Neural progenitor cell (in vitro differentiated cells): Measurements from ENCODE around the gene UBLCP1. TPM values are rescaled to one million over a fixed set of nuclear protein-coding genes. Genes with fewer than 3 reads are reported as not detected.

Source experiments
- DNase-seq: peaks from one replicate; pipeline ENCODE4 v3.0.0-alpha.2; 2016; ENCODE audit warnings: low spot score
- H2AFZ ChIP-seq: fragments of 200-600 bp; sonication (generic); replicated peaks from 2 replicates; pipeline ENCODE4 v1.6.1; 2016; ENCODE audit warnings: antibody characterized with exemption
- H3F3A ChIP-seq: fragments of 200-600 bp; sonication (generic); 2 replicates; pipeline ENCODE4 v1.6.1; 2016; ENCODE audit warnings: antibody characterized with exemption, low read depth
- H3K27ac ChIP-seq: fragments of 200-600 bp; sonication (generic); 2 replicates; pipeline ENCODE4 v1.5.1; 2016; ENCODE audit warnings: mild to moderate bottlenecking
- H3K27me3 ChIP-seq: fragments of 200-600 bp; sonication (generic); 2 replicates; pipeline ENCODE4 v1.6.1; 2016; ENCODE audit warnings: mild to moderate bottlenecking, moderate library complexity
- H3K36me3 ChIP-seq: fragments of 200-600 bp; sonication (generic); 2 replicates; pipeline ENCODE4 v1.5.1; 2016
- H3K4me1 ChIP-seq: fragments of 200-600 bp; sonication (generic); 2 replicates; pipeline ENCODE4 v1.6.1; 2016; ENCODE audit warnings: mixed run types
- H3K4me2 ChIP-seq: fragments of 200-600 bp; sonication (generic); 2 replicates; pipeline ENCODE4 v1.6.1; 2016
- H3K4me3 ChIP-seq: fragments of 200-600 bp; sonication (generic); 2 replicates; pipeline ENCODE4 v1.5.1; 2016
- H3K79me2 ChIP-seq: fragments of 200-600 bp; sonication (generic); 2 replicates; pipeline ENCODE4 v1.6.1; 2016; ENCODE audit warnings: low read depth
- H3K9ac ChIP-seq: fragments of 200-600 bp; sonication (generic); 2 replicates; pipeline ENCODE4 v1.6.1; 2016
- H3K9me3 ChIP-seq: fragments of 200-600 bp; sonication (generic); 2 replicates; pipeline ENCODE4 v1.5.1; 2016; ENCODE audit warnings: low read depth
- H4K20me1 ChIP-seq: fragments of 200-600 bp; sonication (generic); 2 replicates; pipeline ENCODE4 v1.6.1; 2016; ENCODE audit warnings: low read depth
- H3K27ac Mint-ChIP-seq: 3 replicates; pipeline ENCODE4 v1.8.0; 2021; ENCODE audit warnings: mixed read lengths
- H3K27me3 Mint-ChIP-seq: 2 replicates; pipeline ENCODE4 v1.8.0; 2022; ENCODE audit warnings: low read depth, mild to moderate bottlenecking, inconsistent platforms, moderate library complexity, mixed read lengths; ENCODE audit not compliant: insufficient read depth
- H3K36me3 Mint-ChIP-seq: 3 replicates; pipeline ENCODE4 v1.8.0; 2021; ENCODE audit warnings: mixed read lengths
- H3K4me1 Mint-ChIP-seq: 3 replicates; pipeline ENCODE4 v1.8.0; 2021; ENCODE audit warnings: mixed read lengths
- H3K4me3 Mint-ChIP-seq: 3 replicates; pipeline ENCODE4 v1.8.0; 2021; ENCODE audit warnings: mild to moderate bottlenecking, moderate library complexity, mixed read lengths
- H3K9me3 Mint-ChIP-seq: 3 replicates; pipeline ENCODE4 v1.8.0; 2020; ENCODE audit warnings: mixed read lengths
- CTCF ChIP-seq: fragments of 200-600 bp; sonication (generic); IDR thresholded peaks from 2 replicates; pipeline ENCODE4 v1.5.1; 2017; ENCODE audit warnings: antibody characterized with exemption, mild to moderate bottlenecking
- EZH2 ChIP-seq: fragments of 200-600 bp; sonication (generic); IDR thresholded peaks from 2 replicates; pipeline ENCODE4 v1.6.1; 2017; ENCODE audit warnings: antibody characterized with exemption, mild to moderate bottlenecking, moderate library complexity
- EZH2phosphoT487 ChIP-seq: fragments of 200-600 bp; sonication (generic); IDR thresholded peaks from 2 replicates; pipeline ENCODE4 v1.6.1; 2017; ENCODE audit warnings: antibody characterized with exemption
- total RNA-seq: library from RNA; depleted of rRNA; stranded (reverse); fragments of >200 nt; gene quantifications from 2 replicates; pipeline ENCODE4 v1.2.3, GENCODE V29; 2015; ENCODE audit warnings: low replicate concordance

UBLCP1 gene
- total RNA-seq, 1 donor from 2014 or later: 79.1 TPM

- H3K79me2 ChIP-seq: no peaks in the 10 kb centered on the region
- no peak for TF ChIP-seq EZH2
- no peak for TF ChIP-seq CTCF
- no peak for TF ChIP-seq EZH2phosphoT487
- Mint-ChIP-seq H3K4me3 (no peak overlapping the region), H3K27me3 (no peaks in the 10 kb centered on the region), H3K27ac (no peak overlapping the region), H3K4me1 (no peaks in the 10 kb centered on the region), H3K36me3 (peaks cover 16% of the 10 kb centered on the region), H3K9me3 (no peaks in the 10 kb centered on the region)
- H3K4me3 ChIP-seq: no peak overlapping the region
- H3K27me3 ChIP-seq: no peaks in the 10 kb centered on the region
- H3K9ac ChIP-seq: no peak overlapping the region
- no peak overlapping the region for H2AFZ ChIP-seq
- no peaks in the 10 kb centered on the region for H3K9me3 ChIP-seq
- no peak for DNase-seq
- H3K36me3 ChIP-seq: peaks cover 18% of the 10 kb centered on the region
- no peaks in the 10 kb centered on the region for H4K20me1 ChIP-seq
- no peaks in the 10 kb centered on the region for H3F3A ChIP-seq
- no peak overlapping the region for H3K4me2 ChIP-seq
- H3K27ac ChIP-seq: no peak overlapping the region
- H3K4me1 ChIP-seq: no peaks in the 10 kb centered on the region
These were observed 11.6 kb downstream of the UBLCP1 start for GRCh38 chr5:159274676-159275075.

- H3K4me1 ChIP-seq: no peaks in the 10 kb centered on the region
These were observed 23.4 kb downstream of the UBLCP1 start for GRCh38 chr5:159286420-159287035.

GRCh38 chr5:159290741-159291140 is 27.7 kb downstream of the UBLCP1 start:
- H3K27me3 Mint-ChIP-seq: no peaks in the 10 kb centered on the region
- Histone ChIP-seq H3F3A (no peaks in the 10 kb centered on the region), H4K20me1 (no peaks in the 10 kb centered on the region), H3K27me3 (no peaks in the 10 kb centered on the region), H3K36me3 (no peaks in the 10 kb centered on the region), H3K9me3 (no peaks in the 10 kb centered on the region), H3K4me3 (no peak overlapping the region), H3K79me2 (no peaks in the 10 kb centered on the region), H3K9ac (no peak overlapping the region), H3K4me2 (no peak overlapping the region), H3K4me1 (no peaks in the 10 kb centered on the region), H3K27ac (no peak overlapping the region), H2AFZ (no peak overlapping the region)
- peaks cover 2% of the 10 kb centered on the region for H3K9me3 Mint-ChIP-seq
- TF ChIP-seq EZH2: no peak
- no peak for TF ChIP-seq CTCF
- no peak for TF ChIP-seq EZH2phosphoT487
- no peak overlapping the region for H3K4me3 Mint-ChIP-seq
- no peak overlapping the region for H3K27ac Mint-ChIP-seq
- no peak for DNase-seq
- H3K36me3 Mint-ChIP-seq: no peaks in the 10 kb centered on the region
- no peaks in the 10 kb centered on the region for H3K4me1 Mint-ChIP-seq

More at GRCh38 chr5:159286420-159287035, 23.4 kb downstream of the UBLCP1 start:
- H3K4me2 ChIP-seq: no peak overlapping the region
- Mint-ChIP-seq H3K4me1 (no peaks in the 10 kb centered on the region), H3K27ac (no peak overlapping the region), H3K36me3 (no peaks in the 10 kb centered on the region), H3K4me3 (no peak overlapping the region), H3K9me3 (peaks cover 2% of the 10 kb centered on the region), H3K27me3 (no peaks in the 10 kb centered on the region)
- no peak overlapping the region for H3K27ac ChIP-seq
- no peak overlapping the region for H2AFZ ChIP-seq
- H3K79me2 ChIP-seq: no peaks in the 10 kb centered on the region
- peak; percentile 60 for DNase-seq
- H3K9me3 ChIP-seq: no peaks in the 10 kb centered on the region
- no peaks in the 10 kb centered on the region for H3K27me3 ChIP-seq
- peaks cover 8% of the 10 kb centered on the region for H3F3A ChIP-seq
- H3K4me3 ChIP-seq: no peak overlapping the region
- no peak overlapping the region for H3K9ac ChIP-seq
- no peaks in the 10 kb centered on the region for H4K20me1 ChIP-seq
- TF ChIP-seq EZH2: no peak
- TF ChIP-seq CTCF: peak; percentile 61
- H3K36me3 ChIP-seq: peaks cover 12% of the 10 kb centered on the region
